T-helper 2 cell treated with Interferon-gamma antibody and Interleukin-4, amounts not matched to agents 5 μg/mL and 100 μg/mL, for 36 hours (primary cell): ENCODE results near the gene PLXNA4.

ENCODE experiments used
- DNase-seq: peaks from one replicate; pipeline ENCODE4 v3.0.0; 2021; ENCODE audit warnings: low spot score
- H3K27ac Mint-ChIP-seq: one replicate; pipeline ENCODE4 v1.8.0; 2021; ENCODE audit warnings: mild to moderate bottlenecking, mixed read lengths
- H3K27me3 Mint-ChIP-seq: one replicate; pipeline ENCODE4 v1.8.0; 2021; ENCODE audit warnings: low read depth, mixed read lengths
- H3K36me3 Mint-ChIP-seq: one replicate; pipeline ENCODE4 v1.8.0; 2021; ENCODE audit warnings: low read depth, mixed read lengths
- H3K4me1 Mint-ChIP-seq: one replicate; pipeline ENCODE4 v1.8.0; 2021; ENCODE audit warnings: low read depth, mixed read lengths
- H3K4me3 Mint-ChIP-seq: one replicate; pipeline ENCODE4 v1.8.0; 2022; ENCODE audit warnings: mild to moderate bottlenecking, moderate library complexity, mixed read lengths
- H3K9me3 Mint-ChIP-seq: one replicate; pipeline ENCODE4 v1.8.0; 2021; ENCODE audit warnings: mixed read lengths

Gene PLXNA4

GRCh38 chr7:132095111-132095765, 481.0 kb downstream of the PLXNA4 start:
- H3K4me1 Mint-ChIP-seq: no peaks in the 10 kb centered on the region
- no peaks in the 10 kb centered on the region for H3K9me3 Mint-ChIP-seq
- H3K36me3 Mint-ChIP-seq: no peaks in the 10 kb centered on the region
- H3K4me3 Mint-ChIP-seq: no peak overlapping the region
- H3K27me3 Mint-ChIP-seq: peaks cover 8% of the 10 kb centered on the region
- no peak for DNase-seq
- no peak overlapping the region for H3K27ac Mint-ChIP-seq

- DNase-seq: no peak
- H3K4me3 Mint-ChIP-seq: no peak overlapping the region
- H3K27me3 Mint-ChIP-seq: peaks cover 5% of the 10 kb centered on the region
- no peak overlapping the region for H3K27ac Mint-ChIP-seq
- H3K36me3 Mint-ChIP-seq: no peaks in the 10 kb centered on the region
- no peaks in the 10 kb centered on the region for H3K4me1 Mint-ChIP-seq
- no peaks in the 10 kb centered on the region for H3K9me3 Mint-ChIP-seq
Measured at GRCh38 chr7:132092106-132092505, 484.2 kb downstream of the PLXNA4 start.

- no peak for DNase-seq
- Mint-ChIP-seq H3K4me1 (no peaks in the 10 kb centered on the region), H3K4me3 (no peak overlapping the region), H3K27me3 (peaks cover 3% of the 10 kb centered on the region), H3K9me3 (no peaks in the 10 kb centered on the region), H3K27ac (no peak overlapping the region), H3K36me3 (no peaks in the 10 kb centered on the region)
Measured at GRCh38 chr7:132091706-132092105, 484.6 kb downstream of the PLXNA4 start.

- Mint-ChIP-seq H3K4me1 (no peaks in the 10 kb centered on the region), H3K9me3 (no peaks in the 10 kb centered on the region), H3K36me3 (no peaks in the 10 kb centered on the region), H3K4me3 (no peak overlapping the region), H3K27ac (no peak overlapping the region), H3K27me3 (peaks cover 3% of the 10 kb centered on the region)
- no peak for DNase-seq
Measured at GRCh38 chr7:132090444-132090843, 485.8 kb downstream of the PLXNA4 start.

- no peaks in the 10 kb centered on the region for H3K4me1 Mint-ChIP-seq
- H3K36me3 Mint-ChIP-seq: no peaks in the 10 kb centered on the region
- no peak overlapping the region for H3K4me3 Mint-ChIP-seq
- no peak overlapping the region for H3K27ac Mint-ChIP-seq
- H3K9me3 Mint-ChIP-seq: no peaks in the 10 kb centered on the region
- DNase-seq: no peak
- H3K27me3 Mint-ChIP-seq: peaks cover 3% of the 10 kb centered on the region
Measured at GRCh38 chr7:132089356-132089755, 486.9 kb downstream of the PLXNA4 start.

- Mint-ChIP-seq H3K9me3 (no peaks in the 10 kb centered on the region), H3K27ac (no peak overlapping the region), H3K27me3 (peaks cover 5% of the 10 kb centered on the region), H3K36me3 (no peaks in the 10 kb centered on the region), H3K4me3 (no peak overlapping the region), H3K4me1 (no peaks in the 10 kb centered on the region)
- no peak for DNase-seq
Measured at GRCh38 chr7:132087421-132087820, 488.8 kb downstream of the PLXNA4 start.

- Mint-ChIP-seq H3K4me1 (no peaks in the 10 kb centered on the region), H3K4me3 (no peak overlapping the region), H3K27ac (no peak overlapping the region), H3K9me3 (no peaks in the 10 kb centered on the region), H3K36me3 (no peaks in the 10 kb centered on the region), H3K27me3 (peaks cover 4% of the 10 kb centered on the region)
- no peak for DNase-seq
Measured at GRCh38 chr7:132084776-132085388, 491.4 kb downstream of the PLXNA4 start.

GRCh38 chr7:132083537-132084123, 492.6 kb downstream of the PLXNA4 start:
- no peak overlapping the region for H3K27ac Mint-ChIP-seq
- no peaks in the 10 kb centered on the region for H3K9me3 Mint-ChIP-seq
- no peaks in the 10 kb centered on the region for H3K36me3 Mint-ChIP-seq
- H3K27me3 Mint-ChIP-seq: peaks cover 8% of the 10 kb centered on the region
- no peaks in the 10 kb centered on the region for H3K4me1 Mint-ChIP-seq
- DNase-seq: no peak
- H3K4me3 Mint-ChIP-seq: no peak overlapping the region

GRCh38 chr7:132083126-132083525, 493.1 kb downstream of the PLXNA4 start:
- Mint-ChIP-seq H3K36me3 (no peaks in the 10 kb centered on the region), H3K4me3 (no peak overlapping the region), H3K9me3 (no peaks in the 10 kb centered on the region), H3K27me3 (peaks cover 8% of the 10 kb centered on the region), H3K27ac (no peak overlapping the region), H3K4me1 (no peaks in the 10 kb centered on the region)
- no peak for DNase-seq

GRCh38 chr7:132082394-132082793, 493.9 kb downstream of the PLXNA4 start:
- Mint-ChIP-seq H3K36me3 (no peaks in the 10 kb centered on the region), H3K27ac (no peak overlapping the region), H3K9me3 (no peaks in the 10 kb centered on the region), H3K27me3 (peaks cover 8% of the 10 kb centered on the region), H3K4me3 (no peak overlapping the region), H3K4me1 (no peaks in the 10 kb centered on the region)
- no peak for DNase-seq

- Mint-ChIP-seq H3K4me3 (no peak overlapping the region), H3K27me3 (peaks cover 9% of the 10 kb centered on the region), H3K36me3 (no peaks in the 10 kb centered on the region), H3K27ac (no peak overlapping the region), H3K4me1 (no peaks in the 10 kb centered on the region), H3K9me3 (no peaks in the 10 kb centered on the region)
- no peak for DNase-seq
Measured at GRCh38 chr7:132081686-132082085, 494.6 kb downstream of the PLXNA4 start.

- Mint-ChIP-seq H3K27me3 (peaks cover 14% of the 10 kb centered on the region), H3K9me3 (no peaks in the 10 kb centered on the region), H3K36me3 (no peaks in the 10 kb centered on the region), H3K4me1 (no peaks in the 10 kb centered on the region), H3K4me3 (no peak overlapping the region), H3K27ac (no peak overlapping the region)
- no peak for DNase-seq
Measured at GRCh38 chr7:132080967-132081668, 495.2 kb downstream of the PLXNA4 start.

- Mint-ChIP-seq H3K27ac (no peak overlapping the region), H3K36me3 (no peaks in the 10 kb centered on the region), H3K4me3 (no peak overlapping the region), H3K4me1 (no peaks in the 10 kb centered on the region), H3K27me3 (peaks cover 14% of the 10 kb centered on the region), H3K9me3 (no peaks in the 10 kb centered on the region)
- DNase-seq: no peak
Measured at GRCh38 chr7:132080467-132080866, 495.8 kb downstream of the PLXNA4 start.
